Stimulated activated CD8-positive, alpha-beta memory T cell treated with anti-CD3 and anti-CD28 coated beads, Interleukin-2, amount 100 ng/mL, for 48 hours (primary cell): ENCODE data around the gene B3GAT1.
"Not testable (repeated sequence)": the region's sequence is repeated elsewhere in the genome, so short reads cannot be mapped to it uniquely, and the experiment has no call there.

Source experiments
- DNase-seq, 2 donors: peaks; one replicate each; pipeline ENCODE4 v3.0.0-alpha.2; 2020; ENCODE audit warnings: low read depth in 2 of 2

B3GAT1 gene

GRCh38 chr11:134412203-134413042 lies at the start of gene B3GAT1:
TSS of gene B3GAT1 (minus strand) at chr11:134412242. CDS start at chr11:134387659, 24,583 bp downstream.
- DNase-seq, result no peak

GRCh38 chr11:134461621-134462020 lies 49.6 kb upstream of the B3GAT1 start:
- no peak for DNase-seq

DNA sequence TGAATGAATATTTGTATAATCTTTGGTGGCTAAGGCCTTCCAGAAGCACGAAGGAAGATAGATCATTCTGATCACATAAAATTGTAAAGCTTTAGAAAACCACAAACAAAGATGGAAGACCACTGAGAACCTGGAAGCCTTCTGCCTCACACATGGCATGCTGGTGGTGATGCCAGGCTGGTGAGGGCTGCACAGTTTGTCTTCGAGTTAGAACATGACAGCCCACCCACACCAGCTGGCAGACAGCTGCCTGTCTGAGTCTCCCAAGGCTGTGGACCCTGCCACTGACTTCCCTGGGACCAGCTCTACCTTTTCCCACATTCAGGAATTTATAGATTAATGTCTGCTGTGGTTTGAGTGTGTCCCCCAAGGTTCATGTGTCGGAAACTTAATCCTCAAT lies 48.8 kb upstream of the B3GAT1 start:
- no peak for DNase-seq

DNA sequence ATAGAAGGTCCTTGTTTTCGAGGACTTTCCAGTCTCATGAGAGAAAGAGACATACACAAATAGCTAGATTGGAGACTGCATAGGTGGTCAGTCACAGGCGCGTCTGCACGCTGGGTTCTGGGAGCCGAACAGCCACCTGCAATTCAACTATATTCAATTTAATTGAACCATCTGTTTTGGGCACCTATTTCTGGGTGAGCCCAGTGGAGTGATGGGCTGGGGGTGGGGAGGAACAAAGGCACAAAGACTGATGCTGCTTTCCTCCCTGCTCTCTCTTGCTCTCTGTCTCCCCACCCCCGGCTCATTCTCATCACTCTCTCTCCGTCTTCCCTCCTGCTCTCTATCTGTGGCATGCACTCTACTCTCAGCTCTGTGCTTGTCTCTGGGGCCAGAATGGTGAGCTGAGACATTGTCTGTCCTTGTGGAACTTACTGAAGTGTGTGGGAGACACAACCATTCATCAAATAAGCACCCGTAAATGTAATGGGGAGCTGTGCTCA lies 48.1 kb upstream of the B3GAT1 start:
- DNase-seq, result no peak

DNA sequence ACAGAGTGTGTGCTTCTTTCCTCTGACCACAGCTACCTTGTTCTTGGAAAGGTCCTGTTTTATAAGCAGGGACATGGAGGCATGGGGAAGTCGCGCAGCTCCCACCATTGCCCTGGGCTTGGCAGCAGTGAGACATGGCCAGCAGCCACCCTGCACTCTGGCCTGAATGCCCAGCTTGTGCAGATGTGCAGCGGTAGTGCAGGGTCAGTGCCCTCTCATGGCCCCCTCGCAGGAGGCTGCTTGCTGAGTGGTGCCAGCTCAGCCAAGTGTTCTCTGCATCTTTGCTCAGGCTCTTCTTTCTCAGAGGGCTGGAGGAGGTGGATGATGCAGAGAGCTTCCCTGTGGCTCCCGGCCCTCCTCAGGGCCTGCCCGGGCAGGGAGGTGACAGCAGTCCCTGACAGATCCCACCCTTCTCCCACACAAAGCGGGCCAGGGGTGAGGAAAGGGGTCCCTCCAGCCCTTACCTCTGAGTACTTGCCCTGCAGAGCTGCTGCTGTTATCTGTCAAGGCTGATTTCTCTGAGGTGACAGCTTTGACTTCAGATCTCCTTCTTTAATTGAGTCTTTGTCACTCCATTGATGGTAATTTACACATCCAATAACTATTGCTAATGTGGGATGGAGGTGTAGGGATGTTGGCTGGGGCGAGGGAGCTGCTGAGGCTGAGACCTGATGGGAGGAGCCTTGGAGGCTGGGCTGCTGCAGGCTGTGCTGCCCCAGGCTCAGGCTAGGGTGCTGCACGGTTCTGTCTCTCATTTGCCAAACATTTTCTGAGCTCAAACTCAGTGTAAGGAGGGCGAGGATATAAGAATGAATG lies 47.4 kb upstream of the B3GAT1 start:
- no peak for DNase-seq

- DNase-seq, result not testable (repeated sequence)
These were observed 45.5 kb upstream of the B3GAT1 start for GRCh38 chr11:134457411-134458007.

GRCh38 chr11:134455516-134455915 lies 43.5 kb upstream of the B3GAT1 start:
- no peak for DNase-seq

GRCh38 chr11:134454146-134454690 lies 42.2 kb upstream of the B3GAT1 start:
- no peak for DNase-seq

- DNase-seq, result no peak
These were observed 41.4 kb upstream of the B3GAT1 start for GRCh38 chr11:134453441-134453840.

- no peak for DNase-seq
These were observed 40.8 kb upstream of the B3GAT1 start for GRCh38 chr11:134452838-134453155.

- no peak for DNase-seq
These were observed 40.2 kb upstream of the B3GAT1 start for GRCh38 chr11:134452026-134452837.

GRCh38 chr11:134450186-134450585 lies 38.1 kb upstream of the B3GAT1 start:
- DNase-seq, result no peak

DNA sequence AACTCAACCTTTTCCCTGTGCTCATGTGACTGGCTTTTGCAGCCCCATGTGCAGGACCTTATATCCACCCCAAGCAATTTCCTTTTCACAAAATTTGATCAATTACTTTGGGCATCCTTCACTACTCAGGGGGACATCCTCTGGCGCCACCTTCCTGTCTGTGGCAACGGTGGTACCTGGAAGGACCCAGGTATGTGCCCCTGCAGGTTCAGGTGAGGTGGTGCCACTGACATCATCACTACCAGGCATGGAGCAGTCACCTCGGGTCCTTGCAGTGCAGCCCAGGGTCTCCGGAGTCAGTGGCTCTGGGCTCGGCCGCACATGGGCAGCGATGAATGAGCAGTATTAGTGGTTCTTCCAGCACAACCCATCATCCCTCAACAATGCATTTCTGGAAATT lies 37.7 kb upstream of the B3GAT1 start:
- DNase-seq, result no peak

GRCh38 chr11:134449051-134449450 lies 37.0 kb upstream of the B3GAT1 start:
- no peak for DNase-seq

- DNase-seq, result no peak
These were observed 35.7 kb upstream of the B3GAT1 start for GRCh38 chr11:134447696-134448095.

DNA sequence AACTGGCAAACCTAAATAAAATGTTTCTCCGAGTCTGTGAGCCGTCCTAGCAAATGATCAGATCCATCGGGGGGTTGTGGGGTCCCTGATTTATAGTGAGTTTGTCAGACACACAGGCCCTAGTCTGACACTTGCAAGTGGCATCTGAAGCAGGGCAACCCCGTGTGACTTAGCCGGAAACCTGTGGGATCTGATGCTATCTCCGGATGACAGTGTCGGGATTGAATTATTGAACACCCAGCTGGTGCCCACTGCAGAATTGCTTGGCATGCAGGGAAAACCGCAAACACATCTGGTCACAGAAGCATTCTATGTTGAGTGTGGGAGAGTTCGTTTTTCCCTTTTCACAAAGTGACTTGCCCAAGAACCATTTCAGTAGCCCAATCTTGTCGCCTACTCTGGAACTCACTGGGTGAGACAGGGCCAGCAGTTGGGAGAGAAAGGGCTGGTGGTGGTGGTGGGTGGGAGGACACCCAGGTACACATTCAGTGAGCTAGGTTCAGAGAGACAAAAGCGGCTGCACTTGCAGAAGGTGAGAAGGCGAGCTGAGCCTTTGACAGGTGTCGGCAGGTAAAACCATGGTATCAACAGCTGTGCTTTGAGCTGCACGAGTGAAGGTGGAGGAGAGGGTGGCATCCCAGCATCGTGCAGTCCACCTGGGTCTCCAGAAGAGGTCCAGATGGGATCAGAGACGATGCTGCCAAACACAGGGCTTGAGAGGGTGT lies 33.7 kb upstream of the B3GAT1 start:
- DNase-seq, result no peak

- DNase-seq, result not testable (repeated sequence)
These were observed 32.4 kb upstream of the B3GAT1 start for GRCh38 chr11:134444160-134445108.

- no peak for DNase-seq
These were observed 31.2 kb upstream of the B3GAT1 start for GRCh38 chr11:134443246-134443645.

GRCh38 chr11:134442246-134442645 lies 30.2 kb upstream of the B3GAT1 start:
- no peak for DNase-seq
